K562 (cell line): ENCODE data around the gene ADCY5. TPM values are rescaled to one million over a fixed set of nuclear protein-coding genes. Genes with fewer than 3 reads are reported as not detected.

Experiments
- CREB1 ChIP-seq, 2 experiments: sonication (generic) in 1 of 2; formaldehyde crosslinking in 1 of 2; IDR thresholded peaks; 2 replicates each; pipeline versions ENCODE4 v1.6.1 to v1.8.0; 2012 to 2022; ENCODE audit warnings: inconsistent platforms in 1 of 2, mild to moderate bottlenecking in 1 of 2, missing genetic modification reagents in 1 of 2, moderate library complexity in 1 of 2
- FOXA1 ChIP-seq: fragments of 450-650 bp; IDR thresholded peaks from 2 replicates; pipeline ENCODE4 v1.6.1; 2016; ENCODE audit warnings: mild to moderate bottlenecking, borderline replicate concordance
- TAL1 ChIP-seq: fragments of 450-650 bp; IDR thresholded peaks from 2 replicates; pipeline ENCODE4 v1.6.1; 2016; ENCODE audit warnings: mild to moderate bottlenecking
- polyA plus RNA-seq, 8 experiments: library from polyadenylated mRNA; depleted of rRNA in 4 of 8; stranded (reverse) in 5 of 8; unstranded in 3 of 8; fragments of >200 nt; fragmentation: Nextera tagmentation in 2 of 8; fragmentation: Illumina TruSeq in 1 of 8; extraction: Ambion mirVana in 2 of 8; extraction: Trizol in 1 of 8; gene quantifications; 2 replicates each; pipeline versions ENCODE4 v1.2.1 to v1.2.3, GENCODE V29; 2011 to 2014; ENCODE audit warnings: inconsistent platforms in 1 of 8, missing spikeins in 1 of 8
- total RNA-seq, 7 experiments: library from RNA; depleted of rRNA in 6 of 7; stranded (reverse); fragments of >200 nt in 6 of 7; fragmentation: Illumina TruSeq in 2 of 7; extraction: Trizol in 2 of 7; gene quantifications; 2 replicates each; pipeline versions ENCODE4 v1.2.1 to v1.2.3, GENCODE V29; 2011 to 2021; ENCODE audit warnings: low replicate concordance in 1 of 7
- TF ChIP-seq, protein P1 (sequence below): sonication (generic); formaldehyde crosslinking; IDR thresholded peaks from 2 replicates; pipeline ENCODE4 v1.8.0; 2023; ENCODE audit warnings: mild to moderate bottlenecking, missing genetic modification reagents
- TF ChIP-seq, protein P2 (sequence below): fragments of 250-450 bp; sonication (Bioruptor Pico); IDR thresholded peaks from 2 replicates; pipeline ENCODE4 v1.4.0; 2020; ENCODE audit warnings: mild to moderate bottlenecking, moderate library complexity

ADCY5 gene
- total and polyA plus RNA-seq, 9 of the 15 experiments (the other 6 are each of a cell fraction or from before 2014, with no cell fraction given): under 0.01 TPM; not detected in 8

DNA sequence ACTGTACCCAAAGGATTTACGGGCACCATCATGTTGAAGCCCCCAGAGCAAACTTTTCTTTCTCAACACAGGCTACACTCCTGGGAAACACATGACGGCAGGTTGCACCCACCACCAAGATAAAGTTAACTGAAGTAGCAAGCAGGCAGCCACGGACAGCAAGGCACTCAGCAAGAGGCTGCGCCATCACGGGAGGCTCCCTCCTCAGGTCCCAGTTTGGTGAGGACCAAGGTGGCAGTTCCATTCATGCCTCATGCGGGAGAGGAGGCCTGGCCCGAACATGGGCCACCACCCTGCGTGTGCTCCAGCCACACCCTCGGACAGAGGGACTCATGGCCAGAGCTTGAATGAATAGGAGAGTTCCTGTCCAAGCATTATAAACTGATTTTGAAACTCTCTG is 6.8 kb downstream of the ADCY5 start (continued):
- TF ChIP-seq, protein P1, sequence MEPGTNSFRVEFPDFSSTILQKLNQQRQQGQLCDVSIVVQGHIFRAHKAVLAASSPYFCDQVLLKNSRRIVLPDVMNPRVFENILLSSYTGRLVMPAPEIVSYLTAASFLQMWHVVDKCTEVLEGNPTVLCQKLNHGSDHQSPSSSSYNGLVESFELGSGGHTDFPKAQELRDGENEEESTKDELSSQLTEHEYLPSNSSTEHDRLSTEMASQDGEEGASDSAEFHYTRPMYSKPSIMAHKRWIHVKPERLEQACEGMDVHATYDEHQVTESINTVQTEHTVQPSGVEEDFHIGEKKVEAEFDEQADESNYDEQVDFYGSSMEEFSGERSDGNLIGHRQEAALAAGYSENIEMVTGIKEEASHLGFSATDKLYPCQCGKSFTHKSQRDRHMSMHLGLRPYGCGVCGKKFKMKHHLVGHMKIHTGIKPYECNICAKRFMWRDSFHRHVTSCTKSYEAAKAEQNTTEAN (CRISPR knock-in tag): no peak
- TF ChIP-seq FOXA1 (no peak), CREB1 (IDR thresholded peaks at IDR 0.05) (no peak), CREB1 (CRISPR knock-in tag; IDR thresholded peaks at IDR 0.05) (no peak), TAL1 (no peak)
- TF ChIP-seq, protein P2, sequence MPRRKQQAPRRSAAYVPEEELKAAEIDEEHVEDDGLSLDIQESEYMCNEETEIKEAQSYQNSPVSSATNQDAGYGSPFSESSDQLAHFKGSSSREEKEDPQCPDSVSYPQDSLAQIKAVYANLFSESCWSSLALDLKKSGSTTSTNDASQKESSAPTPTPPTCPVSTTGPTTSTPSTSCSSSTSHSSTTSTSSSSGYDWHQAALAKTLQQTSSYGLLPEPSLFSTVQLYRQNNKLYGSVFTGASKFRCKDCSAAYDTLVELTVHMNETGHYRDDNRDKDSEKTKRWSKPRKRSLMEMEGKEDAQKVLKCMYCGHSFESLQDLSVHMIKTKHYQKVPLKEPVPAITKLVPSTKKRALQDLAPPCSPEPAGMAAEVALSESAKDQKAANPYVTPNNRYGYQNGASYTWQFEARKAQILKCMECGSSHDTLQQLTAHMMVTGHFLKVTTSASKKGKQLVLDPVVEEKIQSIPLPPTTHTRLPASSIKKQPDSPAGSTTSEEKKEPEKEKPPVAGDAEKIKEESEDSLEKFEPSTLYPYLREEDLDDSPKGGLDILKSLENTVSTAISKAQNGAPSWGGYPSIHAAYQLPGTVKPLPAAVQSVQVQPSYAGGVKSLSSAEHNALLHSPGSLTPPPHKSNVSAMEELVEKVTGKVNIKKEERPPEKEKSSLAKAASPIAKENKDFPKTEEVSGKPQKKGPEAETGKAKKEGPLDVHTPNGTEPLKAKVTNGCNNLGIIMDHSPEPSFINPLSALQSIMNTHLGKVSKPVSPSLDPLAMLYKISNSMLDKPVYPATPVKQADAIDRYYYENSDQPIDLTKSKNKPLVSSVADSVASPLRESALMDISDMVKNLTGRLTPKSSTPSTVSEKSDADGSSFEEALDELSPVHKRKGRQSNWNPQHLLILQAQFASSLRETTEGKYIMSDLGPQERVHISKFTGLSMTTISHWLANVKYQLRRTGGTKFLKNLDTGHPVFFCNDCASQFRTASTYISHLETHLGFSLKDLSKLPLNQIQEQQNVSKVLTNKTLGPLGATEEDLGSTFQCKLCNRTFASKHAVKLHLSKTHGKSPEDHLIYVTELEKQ (CRISPR knock-in tag): no peak
